CD4-positive, alpha-beta T cell treated with Interleukin-17A for 4 hours (primary cell): ENCODE data around the gene IGSF22.

Experiments
- DNase-seq: peaks from one replicate; pipeline ENCODE4 v3.0.0-alpha.2; 2020; ENCODE audit warnings: mixed read lengths

Gene IGSF22

GRCh38 chr11:18743365-18743764 lies 17.4 kb upstream of the IGSF22 start:
- no peak for DNase-seq

GRCh38 chr11:18741783-18742182 lies 15.8 kb upstream of the IGSF22 start:
- DNase-seq: no peak

- no peak for DNase-seq
Observed at GRCh38 chr11:18739685-18740084, 13.7 kb upstream of the IGSF22 start.

- no peak for DNase-seq
Observed at GRCh38 chr11:18737642-18738041, 11.7 kb upstream of the IGSF22 start.

- no peak for DNase-seq
Observed at GRCh38 chr11:18736590-18737148, 10.7 kb upstream of the IGSF22 start.

GRCh38 chr11:18733202-18733601 lies 7.2 kb upstream of the IGSF22 start:
- no peak for DNase-seq

- peak; percentile 78 for DNase-seq
Observed at GRCh38 chr11:18731949-18732821, 6.2 kb upstream of the IGSF22 start.

GRCh38 chr11:18731441-18731840 lies 5.5 kb upstream of the IGSF22 start:
- DNase-seq: no peak

GRCh38 chr11:18730020-18730419 lies 4.0 kb upstream of the IGSF22 start:
- no peak for DNase-seq

GRCh38 chr11:18729426-18729825 lies 3.4 kb upstream of the IGSF22 start:
- DNase-seq: no peak

- no peak for DNase-seq
Observed at GRCh38 chr11:18728658-18729057, 2.7 kb upstream of the IGSF22 start.

- DNase-seq: peak; percentile 72
Observed at GRCh38 chr11:18727479-18728236, 1.7 kb upstream of the IGSF22 start.

- no peak for DNase-seq
Observed at GRCh38 chr11:18723991-18724390, 2.0 kb downstream of the IGSF22 start.

- no peak for DNase-seq
Observed at GRCh38 chr11:18722293-18722637, 3.7 kb downstream of the IGSF22 start.

GRCh38 chr11:18721561-18722292 lies 4.3 kb downstream of the IGSF22 start:
- peak; percentile 65 for DNase-seq

- peak; percentile 92 for DNase-seq
Observed at GRCh38 chr11:18720808-18721560, 5.0 kb downstream of the IGSF22 start.

GRCh38 chr11:18720091-18720807 lies 5.7 kb downstream of the IGSF22 start:
- no peak for DNase-seq

GRCh38 chr11:18715476-18715875 lies 10.5 kb downstream of the IGSF22 start:
- no peak for DNase-seq

GRCh38 chr11:18714443-18714780 lies 11.6 kb downstream of the IGSF22 start:
- DNase-seq: no peak

- no peak for DNase-seq
Observed at GRCh38 chr11:18713646-18714442, 12.1 kb downstream of the IGSF22 start.

- DNase-seq: no peak
Observed at GRCh38 chr11:18710545-18710944, 15.4 kb downstream of the IGSF22 start.
